ENCODE measurements around the gene LMX1B. TPM values are rescaled to one million over a fixed set of nuclear protein-coding genes. Genes with fewer than 3 reads are reported as not detected.

Gene LMX1B
- polyA plus RNA-seq, 5 donors: 0.04 to 0.43 (median 0.14) TPM

Other genes starting within 250 kb of the LMX1B start
- 10 to 100 TPM; 12.8 to 18.0 (median 16.3) TPM for gene ZBTB43, start 191.1 kb downstream of the LMX1B start, polyA plus RNA-seq (ENCODE audit: insufficient read depth in 1 of 5, insufficient read length in 5 of 5, low replicate concordance in 1 of 5)
- 10 to 100 TPM; 17.4 to 25.2 (median 23.1) TPM for gene ZBTB34, start 246.7 kb downstream of the LMX1B start, polyA plus RNA-seq (ENCODE audit: insufficient read depth in 1 of 5, insufficient read length in 5 of 5, low replicate concordance in 1 of 5)

All from right lung (tissue), 5 donors.